HL-60 (cell line): ENCODE data around the gene RAPGEF4.
A peak's percentile ranks its signal among the peaks of the same experiment; 100 is the strongest.

Experiments
- DNase-seq, 2 experiments: peaks; one replicate each; pipeline ENCODE4 v3.0.0-alpha.2; 2010 to 2020; ENCODE audit warnings: low read depth in 1 of 2, low spot score in 1 of 2
- H3K27ac ChIP-seq: fragments of 250-450 bp; sonication (Bioruptor Pico); replicated peaks from 2 replicates; pipeline ENCODE4 v1.5.1; 2020; ENCODE audit warnings: mild to moderate bottlenecking, moderate library complexity
- H3K27me3 ChIP-seq: fragments of 250-450 bp; sonication (Bioruptor Pico); 2 replicates; pipeline ENCODE4 v1.5.1; 2021; ENCODE audit warnings: mild to moderate bottlenecking, moderate library complexity; ENCODE audit not compliant: insufficient read depth, poor library complexity, severe bottlenecking
- H3K4me3 ChIP-seq: replicated peaks from 2 replicates; pipeline ENCODE4 v1.5.1; 2011; ENCODE audit warnings: mild to moderate bottlenecking, control low read depth, low read length; ENCODE audit not compliant: insufficient read depth
- CTCF ChIP-seq: IDR thresholded peaks from one replicate; pipeline ENCODE4 v1.5.1; 2011; ENCODE audit warnings: low read length, control low read depth, inconsistent platforms; ENCODE audit not compliant: insufficient read depth
- GABPA ChIP-seq: IDR thresholded peaks from 2 replicates; pipeline ENCODE4 v1.6.1; 2012; ENCODE audit warnings: low read depth
- POLR2AphosphoS5 ChIP-seq: IDR thresholded peaks from 2 replicates; pipeline ENCODE4 v1.6.1; 2012; ENCODE audit warnings: low read depth
- SPI1 ChIP-seq: IDR thresholded peaks from 2 replicates; pipeline ENCODE4 v1.6.1; 2012; ENCODE audit warnings: low read depth, mild to moderate bottlenecking, borderline replicate concordance
- TF ChIP-seq, protein P1 (sequence below): IDR thresholded peaks from 2 replicates; pipeline ENCODE4 v1.6.1; 2012; ENCODE audit warnings: low read depth; ENCODE audit not compliant: insufficient replicate concordance

RAPGEF4 gene

DNA sequence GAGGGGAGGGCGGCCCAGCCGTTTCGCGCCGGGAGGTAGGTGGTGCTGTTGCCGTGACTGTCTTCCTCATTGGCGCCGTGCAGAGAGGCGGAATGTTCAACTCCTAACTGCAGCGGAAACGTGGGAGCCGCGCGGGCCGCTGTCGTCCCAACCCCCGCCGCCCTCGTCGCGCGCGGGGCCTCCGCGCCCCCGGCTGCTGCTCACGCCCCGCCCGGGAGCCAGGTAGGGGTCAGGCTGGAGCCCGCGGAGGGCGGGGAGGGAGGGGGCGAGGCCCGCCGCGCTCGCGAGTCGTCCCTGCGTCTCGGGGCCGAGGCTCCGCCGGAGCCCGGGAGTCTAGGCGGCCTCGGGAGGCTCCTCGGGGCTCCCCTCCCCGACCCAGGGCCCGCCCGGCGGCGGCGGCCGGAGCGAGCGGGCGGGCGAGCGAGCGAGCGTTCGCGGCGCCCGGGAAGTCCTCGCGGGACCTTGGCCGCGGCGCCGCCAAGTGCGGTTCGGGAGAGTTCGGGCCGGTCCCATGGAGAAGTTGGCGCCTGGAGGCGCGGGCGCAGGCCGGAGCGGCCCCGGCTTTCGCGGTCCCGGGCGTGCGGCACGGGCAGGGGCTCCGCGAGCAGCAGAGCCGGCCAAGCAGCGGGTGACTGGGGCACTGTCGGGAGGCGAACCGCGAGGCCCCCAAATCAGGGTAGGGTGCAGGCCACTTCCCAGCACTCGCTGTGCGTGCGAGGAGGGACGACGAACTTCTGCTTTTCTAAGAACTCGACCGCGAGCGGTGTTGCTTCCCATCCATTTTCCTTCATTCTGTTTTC is 340.3 kb downstream of the RAPGEF4 start, which contains the start of gene MAP3K20:
TSS of gene MAP3K20 (plus strand) at position 66 of the 800 bp plus-strand sequence. CDS start 15,186 bp downstream, outside the sequence.
- TF ChIP-seq POLR2AphosphoS5 (peak; percentile 61), GABPA (no peak), SPI1 (peak; percentile 72), CTCF (no peak)
- TF ChIP-seq, protein P1, sequence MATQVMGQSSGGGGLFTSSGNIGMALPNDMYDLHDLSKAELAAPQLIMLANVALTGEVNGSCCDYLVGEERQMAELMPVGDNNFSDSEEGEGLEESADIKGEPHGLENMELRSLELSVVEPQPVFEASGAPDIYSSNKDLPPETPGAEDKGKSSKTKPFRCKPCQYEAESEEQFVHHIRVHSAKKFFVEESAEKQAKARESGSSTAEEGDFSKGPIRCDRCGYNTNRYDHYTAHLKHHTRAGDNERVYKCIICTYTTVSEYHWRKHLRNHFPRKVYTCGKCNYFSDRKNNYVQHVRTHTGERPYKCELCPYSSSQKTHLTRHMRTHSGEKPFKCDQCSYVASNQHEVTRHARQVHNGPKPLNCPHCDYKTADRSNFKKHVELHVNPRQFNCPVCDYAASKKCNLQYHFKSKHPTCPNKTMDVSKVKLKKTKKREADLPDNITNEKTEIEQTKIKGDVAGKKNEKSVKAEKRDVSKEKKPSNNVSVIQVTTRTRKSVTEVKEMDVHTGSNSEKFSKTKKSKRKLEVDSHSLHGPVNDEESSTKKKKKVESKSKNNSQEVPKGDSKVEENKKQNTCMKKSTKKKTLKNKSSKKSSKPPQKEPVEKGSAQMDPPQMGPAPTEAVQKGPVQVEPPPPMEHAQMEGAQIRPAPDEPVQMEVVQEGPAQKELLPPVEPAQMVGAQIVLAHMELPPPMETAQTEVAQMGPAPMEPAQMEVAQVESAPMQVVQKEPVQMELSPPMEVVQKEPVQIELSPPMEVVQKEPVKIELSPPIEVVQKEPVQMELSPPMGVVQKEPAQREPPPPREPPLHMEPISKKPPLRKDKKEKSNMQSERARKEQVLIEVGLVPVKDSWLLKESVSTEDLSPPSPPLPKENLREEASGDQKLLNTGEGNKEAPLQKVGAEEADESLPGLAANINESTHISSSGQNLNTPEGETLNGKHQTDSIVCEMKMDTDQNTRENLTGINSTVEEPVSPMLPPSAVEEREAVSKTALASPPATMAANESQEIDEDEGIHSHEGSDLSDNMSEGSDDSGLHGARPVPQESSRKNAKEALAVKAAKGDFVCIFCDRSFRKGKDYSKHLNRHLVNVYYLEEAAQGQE: no peak
- H3K4me3 ChIP-seq: peak within 1 kb of the TSS; percentile 73
- DNase-seq: peak; percentile 48 to 81
- peak within 1 kb of the TSS; percentile 80 for H3K27ac ChIP-seq
- no peaks in the 10 kb centered on the region for H3K27me3 ChIP-seq

GRCh38 chr2:173076581-173077345 is 341.1 kb downstream of the RAPGEF4 start:
- TF ChIP-seq SPI1: no peak
- TF ChIP-seq CTCF: no peak
- TF ChIP-seq, protein P1: no peak
- TF ChIP-seq POLR2AphosphoS5: no peak
- Histone ChIP-seq H3K27ac (peak overlapping the region; percentile 80), H3K4me3 (peak overlapping the region; percentile 73), H3K27me3 (no peaks in the 10 kb centered on the region)
- no peak for DNase-seq

GRCh38 chr2:173077506-173078177 is 342.0 kb downstream of the RAPGEF4 start:
- DNase-seq: no peak

More at GRCh38 chr2:173077506-173078177, 342.0 kb downstream of the RAPGEF4 start:
- TF ChIP-seq CTCF: no peak
- TF ChIP-seq, protein P1: no peak
- TF ChIP-seq SPI1: no peak
- H3K27me3 ChIP-seq: no peaks in the 10 kb centered on the region
- H3K4me3 ChIP-seq: no peak overlapping the region
- H3K27ac ChIP-seq: no peak overlapping the region
